ENCODE data around the gene RTN1. TPM values are rescaled to one million over a fixed set of nuclear protein-coding genes. Genes with fewer than 3 reads are reported as not detected.

Gene RTN1
- total RNA-seq, 1 experiment from 2014 or later: 0.05 TPM

GRCh38 chr14:59634617-59635016 is 236.0 kb downstream of the RTN1 start:
- ATAC-seq: no peak
- peaks cover 7% of the 10 kb centered on the region for H3K27me3 ChIP-seq (ENCODE audit: control insufficient read depth, insufficient read depth, low read length)
- CTCF ChIA-PET: no interaction called here

GRCh38 chr14:59633486-59633885 is 237.1 kb downstream of the RTN1 start:
- H3K4me1 ChIP-seq (ENCODE audit: control insufficient read depth, insufficient read depth, low read length): no peaks in the 10 kb centered on the region
- ATAC-seq: no peak
- intact Hi-C loops (cut with micrococcal nuclease; ENCODE audit: unreplicated experiment): loop anchor here (5.0 kb wide), 2 partner anchors 264 to 284 kb away; no protein-coding TSS in a partner anchor
- no peak overlapping the region for H3K4me3 ChIP-seq (ENCODE audit: low read depth in 2 of 2, low read length in 2 of 2)
- H3K9me3 ChIP-seq (ENCODE audit: control insufficient read depth, insufficient read depth, low read depth, low read length): no peaks in the 10 kb centered on the region
- ChIA-PET POLR2A (no interaction called here), CTCF (interaction anchor here (2.1 kb wide), 1 partner anchor 264 kb away, joined by 6 read pairs; no protein-coding TSS in a partner anchor)
- no peak overlapping the region for H3K27ac ChIP-seq (ENCODE audit: low read length)
- no TSS peak for BruUV-seq (replicated peaks)
- peaks cover 16% of the 10 kb centered on the region for H3K27me3 ChIP-seq (ENCODE audit: control insufficient read depth, insufficient read depth, low read length)
- in situ Hi-C loops (cut with HindIII; ENCODE audit: low pct_unique_long_range_greater_than_20kb, low sequenced_read_pairs): no loop called here
- DNase-seq (ENCODE audit: low read depth, low spot score): no peak
- TF ChIP-seq TCF7L2 (IDR thresholded peaks at IDR 0.05; ENCODE audit: low read depth, low read length): no peak
- TF ChIP-seq CTCF (IDR thresholded peaks at IDR 0.05): no peak
- no peaks in the 10 kb centered on the region for H3K36me3 ChIP-seq (ENCODE audit: control insufficient read depth, insufficient read depth, low read length)

More at GRCh38 chr14:59634617-59635016, 236.0 kb downstream of the RTN1 start:
- TF ChIP-seq POLR2AphosphoS5 (IDR thresholded peaks at IDR 0.05; ENCODE audit: low read depth, low read length) (no peak), SIN3A (IDR thresholded peaks at IDR 0.05; ENCODE audit: borderline replicate concordance, insufficient read depth, low read depth, low read length) (no peak), REST (IDR thresholded peaks at IDR 0.05; ENCODE audit: insufficient read depth in 1 of 2, low read depth in 2 of 2, low read length in 1 of 2) (no peak), TCF7L2 (IDR thresholded peaks at IDR 0.05; ENCODE audit: low read depth, low read length) (no peak), CTCF (IDR thresholded peaks at IDR 0.05) (no peak)
- in situ Hi-C loops (cut with HindIII; ENCODE audit: low pct_unique_long_range_greater_than_20kb, low sequenced_read_pairs) (no loop called here), intact Hi-C loops (cut with micrococcal nuclease; ENCODE audit: unreplicated experiment) (loop anchor here (5.0 kb wide), 2 partner anchors 263 to 283 kb away; no protein-coding TSS in a partner anchor)
- DNase-seq (ENCODE audit: low read depth, low spot score): no peak
- H3K4me3 ChIP-seq (ENCODE audit: low read depth in 2 of 2, low read length in 2 of 2): no peak overlapping the region
- H3K9me3 ChIP-seq (ENCODE audit: control insufficient read depth, insufficient read depth, low read depth, low read length): no peaks in the 10 kb centered on the region
- no peak overlapping the region for H3K27ac ChIP-seq (ENCODE audit: low read length)
- POLR2A ChIA-PET: no interaction called here
- no peaks in the 10 kb centered on the region for H3K36me3 ChIP-seq (ENCODE audit: control insufficient read depth, insufficient read depth, low read length)
- H3K4me1 ChIP-seq (ENCODE audit: control insufficient read depth, insufficient read depth, low read length): no peaks in the 10 kb centered on the region
- no TSS peak for BruUV-seq (replicated peaks)

All from Panc1 (cell line).